Activated CD4-positive, alpha-beta T cell treated with anti-CD3 and anti-CD28 coated beads, Interleukin-2, amount 50 U/mL, for 1 hour (primary cell): Measurements from ENCODE around the gene AGGF1.
"Not testable (repeated sequence)": the region's sequence is repeated elsewhere in the genome, so short reads cannot be mapped to it uniquely, and the experiment has no call there.

Experiments used
- DNase-seq: peaks from one replicate; pipeline ENCODE4 v3.0.0-alpha.2; 2020

The AGGF1 gene

GRCh38 chr5:77028631-77029375 is 1.4 kb upstream of the AGGF1 start:
- no peak for DNase-seq

GRCh38 chr5:77029376-77029885 is 773 bp upstream of the AGGF1 start:
- DNase-seq, result no peak

DNA sequence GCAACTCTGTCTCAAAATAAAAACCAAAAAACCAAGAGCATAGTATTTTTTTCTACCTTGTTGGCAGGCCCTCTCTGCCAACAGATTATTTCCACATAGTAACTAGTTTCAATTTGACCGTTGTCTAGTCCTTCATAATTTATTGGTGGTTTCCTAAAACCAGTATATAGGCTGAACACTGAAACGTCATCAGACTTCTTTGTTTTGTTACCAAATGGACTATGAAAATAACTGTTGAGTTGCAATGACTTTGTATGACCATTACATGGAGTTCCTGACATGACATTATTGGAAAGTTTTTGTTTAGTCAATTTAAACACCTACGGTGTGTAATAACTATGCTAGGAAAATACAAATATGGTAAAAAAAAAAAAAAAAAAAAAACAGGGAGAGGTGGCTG is 1.7 kb downstream of the AGGF1 start:
- no peak for DNase-seq

DNA sequence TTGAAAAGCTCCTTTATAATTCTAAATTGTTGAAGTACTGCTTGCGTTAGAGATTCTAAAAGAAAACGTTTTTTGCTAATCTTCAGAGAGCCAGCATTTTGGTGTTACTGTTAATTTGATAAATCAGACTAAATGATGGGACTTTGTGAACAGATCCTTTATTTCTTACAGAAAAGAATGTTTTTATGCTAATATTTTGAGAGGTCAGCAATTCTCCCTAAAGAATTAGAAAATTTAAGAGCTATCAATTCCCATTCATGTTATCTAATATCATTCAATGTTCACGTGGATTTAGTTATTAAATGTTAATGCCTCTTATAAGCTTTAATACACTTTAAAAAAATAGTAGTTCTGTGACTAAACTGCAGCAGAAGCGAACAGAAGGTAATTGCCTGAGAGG is 2.4 kb downstream of the AGGF1 start:
- DNase-seq, result no peak

DNA sequence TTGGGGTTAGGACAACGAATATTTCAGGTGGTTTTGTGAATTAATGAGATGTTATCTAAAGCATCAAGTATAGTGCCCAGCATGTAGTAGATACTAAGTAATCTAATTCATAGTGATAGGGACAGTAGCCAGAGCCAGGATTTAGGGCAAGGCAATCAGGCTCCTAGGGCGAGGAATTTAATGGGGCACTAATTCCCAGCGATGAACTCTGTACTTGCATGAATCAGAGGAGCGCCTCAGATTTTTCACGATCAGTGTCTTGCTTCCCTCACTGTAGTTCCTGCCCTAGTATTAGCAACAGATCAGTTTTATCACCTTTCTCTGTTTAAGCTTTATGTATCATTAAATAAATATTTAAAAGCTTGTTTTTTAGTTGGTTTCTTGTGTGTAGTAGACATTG is 3.1 kb downstream of the AGGF1 start:
- no peak for DNase-seq

DNA sequence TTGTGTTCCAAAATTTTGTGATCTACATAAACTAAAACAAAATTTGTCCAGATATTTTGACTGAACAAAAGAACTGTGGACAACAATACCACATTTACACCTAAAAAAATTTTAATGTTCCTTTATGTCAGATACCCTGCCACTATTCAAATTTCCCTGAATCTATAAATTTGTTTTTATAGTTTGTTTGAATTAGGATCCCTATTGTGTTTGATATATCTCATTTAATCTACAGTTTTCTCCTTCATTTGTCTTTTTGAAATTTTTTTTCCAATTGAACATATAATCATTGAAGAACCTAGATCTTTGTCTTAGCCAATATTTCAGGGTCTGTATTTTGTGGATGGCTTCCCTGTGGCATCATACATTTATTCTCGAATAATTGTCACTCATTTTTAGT is 5.7 kb downstream of the AGGF1 start:
- no peak for DNase-seq

DNA sequence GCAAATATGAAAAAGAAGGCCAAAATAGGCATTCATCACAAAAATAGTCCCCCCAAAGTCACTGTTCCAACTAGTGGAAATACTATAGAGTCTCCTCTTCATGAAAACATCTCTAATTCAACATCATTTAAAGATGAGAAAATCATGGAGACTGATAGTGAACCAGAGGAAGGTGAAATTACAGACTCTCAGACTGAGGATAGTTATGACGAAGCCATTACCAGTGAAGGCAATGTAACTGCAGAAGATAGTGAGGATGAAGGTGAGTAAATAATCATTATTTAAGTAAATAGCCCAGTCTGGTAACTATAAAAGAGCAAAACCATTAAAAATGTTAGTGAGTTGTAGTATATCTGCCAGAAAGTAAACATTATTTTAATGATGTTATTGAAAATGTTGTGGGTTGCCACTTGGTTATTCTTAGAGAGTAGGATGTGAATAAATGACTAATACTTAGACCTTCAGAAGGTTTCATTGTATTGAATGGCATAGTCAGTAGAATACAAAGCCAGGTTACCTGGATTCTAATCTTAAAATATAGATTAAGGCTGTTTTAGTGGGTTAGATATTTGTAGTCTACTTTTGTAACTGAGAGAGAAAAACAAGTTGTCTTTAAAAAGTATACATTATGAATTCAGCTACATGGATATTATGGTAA is 16.3 kb downstream of the AGGF1 start:
- no peak for DNase-seq

- DNase-seq, result no peak
Measured at GRCh38 chr5:77064040-77064439, 33.8 kb downstream of the AGGF1 start.

DNA sequence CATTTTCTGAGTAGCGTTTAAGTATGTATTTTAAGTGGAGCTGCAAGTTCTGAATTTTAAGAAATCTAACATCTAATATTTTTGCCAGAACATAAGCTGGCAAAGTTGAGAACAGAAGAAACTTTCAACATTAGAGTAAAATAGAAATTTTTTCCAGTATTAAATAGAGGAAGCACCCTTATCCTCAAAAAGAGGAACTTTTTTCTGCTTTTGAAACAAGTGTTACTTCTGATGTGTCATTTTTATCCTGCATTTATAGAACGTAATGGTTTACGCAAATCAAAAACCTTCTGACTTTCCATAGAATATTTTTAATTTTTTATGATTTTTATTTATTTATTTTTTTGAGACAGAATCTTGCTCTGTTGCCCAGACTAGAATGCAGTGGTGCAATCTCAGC is 35.1 kb downstream of the AGGF1 start:
- DNase-seq, result no peak

GRCh38 chr5:77066184-77066583 is 36.0 kb downstream of the AGGF1 start:
- DNase-seq, result no peak

- DNase-seq, result no peak
Measured at GRCh38 chr5:77066823-77067442, 36.7 kb downstream of the AGGF1 start.

DNA sequence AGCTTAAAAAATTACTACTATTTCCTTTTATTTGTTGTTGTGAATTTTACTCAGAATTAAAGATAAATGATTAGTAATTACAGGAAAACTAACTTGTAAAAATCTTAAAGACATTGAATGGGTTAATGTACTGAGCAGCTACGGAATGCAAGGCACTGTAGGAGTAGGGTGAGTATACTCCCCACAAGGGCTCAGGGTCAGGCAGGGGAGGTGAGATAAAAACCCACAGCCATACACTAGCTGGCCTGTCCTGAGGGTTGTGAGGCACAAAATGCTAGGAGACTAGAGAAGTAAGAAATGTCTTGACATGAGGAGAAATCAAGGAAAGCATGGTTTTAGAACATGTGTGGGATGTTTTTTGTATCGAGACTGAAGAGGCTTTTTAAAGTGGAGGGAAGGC is 43.5 kb downstream of the AGGF1 start:
- DNase-seq, result no peak

GRCh38 chr5:77074745-77075144 is 44.5 kb downstream of the AGGF1 start:
- no peak for DNase-seq

DNA sequence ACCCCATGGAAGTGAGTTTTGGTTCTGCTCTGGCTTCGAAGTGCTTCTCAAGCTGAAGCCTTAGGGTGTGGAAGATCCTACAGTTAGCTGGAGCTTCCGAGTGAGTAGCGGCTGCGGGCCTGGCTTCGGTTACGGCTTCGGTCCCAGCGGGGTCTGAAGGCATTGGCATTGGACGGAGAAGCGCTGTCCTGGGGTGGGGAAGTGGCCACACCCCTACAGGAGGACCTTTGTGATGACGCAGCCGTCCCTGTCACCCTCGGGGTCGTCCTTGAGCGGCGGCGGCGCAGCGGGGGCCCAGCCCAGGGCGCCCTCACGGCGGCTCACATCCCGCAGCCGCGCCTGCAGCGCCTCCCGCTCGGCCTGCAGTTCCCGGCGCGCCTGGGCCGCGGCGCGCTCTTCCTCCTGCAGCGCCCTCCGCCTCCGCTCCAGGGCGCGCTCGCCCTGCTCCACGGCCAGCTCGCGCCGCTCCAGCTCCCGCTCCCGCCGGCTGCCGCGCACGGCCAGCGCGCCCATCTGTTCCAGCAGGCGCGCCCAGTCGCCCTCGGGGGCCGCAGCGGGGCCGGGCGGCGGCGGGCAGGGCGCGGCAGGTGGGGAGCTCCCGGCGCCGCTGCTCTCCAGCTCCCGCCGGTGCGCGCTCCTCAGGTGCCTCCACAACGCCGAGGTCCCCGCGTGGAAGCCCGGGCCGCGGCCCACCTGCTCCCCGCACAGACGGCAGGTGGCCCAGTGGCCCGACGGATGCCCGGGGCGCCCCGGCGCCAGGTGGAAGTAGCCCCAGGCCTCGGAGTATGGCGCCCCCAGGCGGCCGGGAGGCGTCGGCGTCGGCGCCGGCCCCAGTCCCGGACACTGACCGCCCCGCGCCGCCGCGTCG is 47.0 kb downstream of the AGGF1 start:
- DNase-seq, result peak; percentile 38

DNA sequence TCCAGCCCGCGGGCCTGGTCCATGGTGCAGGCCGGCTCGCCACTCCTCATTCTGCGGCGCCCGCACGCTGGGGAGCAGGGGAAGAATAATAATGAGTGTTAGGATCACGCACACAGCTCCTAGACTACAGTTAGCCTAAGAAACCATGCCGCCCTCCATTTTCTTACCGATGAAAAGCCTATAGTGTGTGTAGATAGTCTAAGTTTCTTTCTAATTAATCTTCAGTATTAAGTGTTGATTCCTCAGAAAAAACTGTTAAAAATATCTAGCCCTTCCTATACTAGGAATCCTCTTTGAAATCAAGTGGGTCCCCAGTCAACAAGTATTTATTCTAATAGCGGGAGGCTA is 47.6 kb downstream of the AGGF1 start:
- no peak for DNase-seq

GRCh38 chr5:77080479-77080878 is 50.3 kb downstream of the AGGF1 start:
- DNase-seq, result not testable (repeated sequence)

GRCh38 chr5:77080905-77081304 is 50.7 kb downstream of the AGGF1 start:
- DNase-seq, result no peak

DNA sequence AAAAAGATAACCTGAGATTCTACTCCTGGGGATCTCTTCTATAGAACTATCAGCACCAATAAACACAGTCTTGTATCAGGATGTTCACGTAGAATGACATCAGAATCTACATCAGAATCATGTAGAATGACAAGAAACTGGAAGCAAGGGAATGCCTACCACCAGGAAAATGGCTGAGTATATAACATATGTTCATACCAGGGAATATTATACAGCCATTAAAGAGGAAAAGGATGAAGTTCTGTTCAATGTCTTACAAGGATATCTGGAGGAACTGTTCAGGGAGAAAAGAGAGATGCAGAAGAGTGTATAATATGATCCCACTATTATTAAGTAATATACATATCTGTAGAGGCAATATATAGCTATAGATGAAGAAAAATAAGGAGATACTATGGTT is 52.1 kb downstream of the AGGF1 start:
- DNase-seq, result no peak

GRCh38 chr5:77083088-77083487 is 52.9 kb downstream of the AGGF1 start:
- no peak for DNase-seq

- DNase-seq, result no peak
Measured at GRCh38 chr5:77086368-77086688, 56.1 kb downstream of the AGGF1 start.

GRCh38 chr5:77086689-77087483 is 56.7 kb downstream of the AGGF1 start, which contains the start of gene ZBED3:
ZBED3 (minus strand) TSS chr5:77087285; CDS start chr5:77077878, 9,407 bp downstream.
- peak; percentile 46 for DNase-seq

DNA sequence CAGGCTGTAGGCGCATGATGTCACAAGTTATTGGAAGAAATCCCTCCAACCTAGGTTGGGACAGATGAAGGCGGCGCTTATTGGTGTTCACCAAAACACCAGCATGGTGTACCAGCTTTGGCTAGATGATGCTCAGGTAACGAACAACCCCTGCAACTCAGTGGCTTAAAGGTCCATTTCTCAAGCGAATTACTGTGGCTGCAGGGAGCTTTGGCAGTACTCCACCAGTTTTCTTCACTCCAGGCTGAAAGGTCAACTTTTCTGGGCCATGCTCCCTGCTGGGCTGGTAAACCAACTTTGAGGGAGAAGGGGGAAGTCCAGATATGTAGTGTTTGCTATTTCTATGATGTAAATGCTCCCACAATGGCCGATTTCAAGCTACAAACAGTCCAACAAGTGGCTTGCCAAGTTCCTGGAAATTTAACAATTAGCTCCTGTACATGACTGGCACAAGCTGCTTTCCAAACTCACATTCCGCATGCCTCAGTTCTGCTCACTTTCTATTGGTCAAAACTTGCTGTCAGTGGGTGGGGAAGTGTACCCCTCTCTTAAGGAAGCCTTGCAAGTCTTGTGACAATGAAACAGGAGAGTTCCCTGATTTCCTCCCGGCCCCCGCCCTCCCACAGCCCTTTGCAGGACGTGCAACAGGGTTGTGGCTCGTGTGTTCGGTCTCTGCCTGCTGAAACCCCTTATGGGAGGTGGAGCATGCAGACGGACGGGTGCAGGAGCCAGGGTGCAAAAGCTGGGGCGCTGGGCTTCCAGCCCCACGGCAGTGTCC is 57.5 kb downstream of the AGGF1 start:
- DNase-seq, result no peak
